Measurements from ENCODE around the gene SMC1B.

The SMC1B gene

GRCh38 chr22:45334528-45334927 is 78.9 kb downstream of the SMC1B start:
- H3K9me3 ChIP-seq, result no peaks in the 10 kb centered on the region
- H3K4me1 ChIP-seq, result peaks cover under 1% of the 10 kb centered on the region
- no peak overlapping the region for H3K4me3 ChIP-seq (ENCODE audit: low read depth, low read length)
- peaks cover 69% of the 10 kb centered on the region for H3K36me3 ChIP-seq
- no peak for DNase-seq
- no peak for TF ChIP-seq CTCF (IDR thresholded peaks at IDR 0.05; ENCODE audit: low read depth, low read length)
- H3K27me3 ChIP-seq, result no peaks in the 10 kb centered on the region

GRCh38 chr22:45334068-45334467 is 79.3 kb downstream of the SMC1B start:
- no peak for TF ChIP-seq CTCF (IDR thresholded peaks at IDR 0.05; ENCODE audit: low read depth, low read length)
- Histone ChIP-seq H3K36me3 (peaks cover 71% of the 10 kb centered on the region), H3K4me1 (peaks cover 5% of the 10 kb centered on the region), H3K9me3 (no peaks in the 10 kb centered on the region), H3K27me3 (no peaks in the 10 kb centered on the region), H3K4me3 (ENCODE audit: low read depth, low read length) (no peak overlapping the region)
- DNase-seq, result no peak

GRCh38 chr22:45332001-45332400 is 81.4 kb downstream of the SMC1B start:
- Histone ChIP-seq H3K9me3 (no peaks in the 10 kb centered on the region), H3K4me1 (peaks cover 10% of the 10 kb centered on the region), H3K4me3 (ENCODE audit: low read depth, low read length) (no peak overlapping the region), H3K27me3 (no peaks in the 10 kb centered on the region), H3K36me3 (peaks cover 77% of the 10 kb centered on the region)
- no peak for TF ChIP-seq CTCF (IDR thresholded peaks at IDR 0.05; ENCODE audit: low read depth, low read length)
- no peak for DNase-seq

- H3K4me3 ChIP-seq (ENCODE audit: low read depth, low read length), result no peak overlapping the region
- DNase-seq, result no peak
- no peaks in the 10 kb centered on the region for H3K9me3 ChIP-seq
- H3K27me3 ChIP-seq, result no peaks in the 10 kb centered on the region
- H3K4me1 ChIP-seq, result peaks cover 10% of the 10 kb centered on the region
- H3K36me3 ChIP-seq, result peaks cover 73% of the 10 kb centered on the region
- no peak for TF ChIP-seq CTCF (IDR thresholded peaks at IDR 0.05; ENCODE audit: low read depth, low read length)
Measured at GRCh38 chr22:45331486-45331885, 81.9 kb downstream of the SMC1B start.

GRCh38 chr22:45330548-45330947 is 82.9 kb downstream of the SMC1B start:
- Histone ChIP-seq H3K27me3 (no peaks in the 10 kb centered on the region), H3K36me3 (peaks cover 70% of the 10 kb centered on the region)

GRCh38 chr22:45329530-45329936 is 83.9 kb downstream of the SMC1B start:
- no peak for TF ChIP-seq CTCF (IDR thresholded peaks at IDR 0.05; ENCODE audit: low read depth, low read length)
- Histone ChIP-seq H3K27me3 (no peaks in the 10 kb centered on the region), H3K4me3 (ENCODE audit: low read depth, low read length) (no peak overlapping the region), H3K36me3 (peaks cover 68% of the 10 kb centered on the region), H3K4me1 (peaks cover 10% of the 10 kb centered on the region), H3K9me3 (no peaks in the 10 kb centered on the region)
- DNase-seq, result peak; percentile 95

More at GRCh38 chr22:45330548-45330947, 82.9 kb downstream of the SMC1B start:
- Histone ChIP-seq H3K4me1 (peaks cover 10% of the 10 kb centered on the region), H3K4me3 (ENCODE audit: low read depth, low read length) (no peak overlapping the region), H3K9me3 (no peaks in the 10 kb centered on the region)
- DNase-seq, result no peak
- TF ChIP-seq CTCF (IDR thresholded peaks at IDR 0.05; ENCODE audit: low read depth, low read length), result no peak
